GM12801 (cell line): ENCODE measurements around the gene DPP6.

Experiments
- CTCF ChIP-seq: IDR thresholded peaks from one replicate; pipeline ENCODE4 v1.5.1; 2011; ENCODE audit warnings: control low read depth; ENCODE audit not compliant: insufficient read length; ENCODE audit errors: extremely low read depth

DPP6 gene

GRCh38 chr7:154204046-154204445 lies 151.8 kb downstream of the DPP6 start:
- TF ChIP-seq CTCF, result no peak

GRCh38 chr7:154212861-154213260 lies 160.7 kb downstream of the DPP6 start:
- no peak for TF ChIP-seq CTCF

- TF ChIP-seq CTCF, result no peak
Observed at GRCh38 chr7:154217688-154218340, 165.6 kb downstream of the DPP6 start.

- no peak for TF ChIP-seq CTCF
Observed at GRCh38 chr7:154231732-154232131, 179.5 kb downstream of the DPP6 start.

GRCh38 chr7:154232700-154233099 lies 180.5 kb downstream of the DPP6 start:
- TF ChIP-seq CTCF, result no peak

- no peak for TF ChIP-seq CTCF
Observed at GRCh38 chr7:154241988-154242387, 189.8 kb downstream of the DPP6 start.

GRCh38 chr7:154242709-154243108 lies 190.5 kb downstream of the DPP6 start:
- TF ChIP-seq CTCF, result no peak
